ENCODE measurements around the gene SLC6A11.

Gene SLC6A11

DNA sequence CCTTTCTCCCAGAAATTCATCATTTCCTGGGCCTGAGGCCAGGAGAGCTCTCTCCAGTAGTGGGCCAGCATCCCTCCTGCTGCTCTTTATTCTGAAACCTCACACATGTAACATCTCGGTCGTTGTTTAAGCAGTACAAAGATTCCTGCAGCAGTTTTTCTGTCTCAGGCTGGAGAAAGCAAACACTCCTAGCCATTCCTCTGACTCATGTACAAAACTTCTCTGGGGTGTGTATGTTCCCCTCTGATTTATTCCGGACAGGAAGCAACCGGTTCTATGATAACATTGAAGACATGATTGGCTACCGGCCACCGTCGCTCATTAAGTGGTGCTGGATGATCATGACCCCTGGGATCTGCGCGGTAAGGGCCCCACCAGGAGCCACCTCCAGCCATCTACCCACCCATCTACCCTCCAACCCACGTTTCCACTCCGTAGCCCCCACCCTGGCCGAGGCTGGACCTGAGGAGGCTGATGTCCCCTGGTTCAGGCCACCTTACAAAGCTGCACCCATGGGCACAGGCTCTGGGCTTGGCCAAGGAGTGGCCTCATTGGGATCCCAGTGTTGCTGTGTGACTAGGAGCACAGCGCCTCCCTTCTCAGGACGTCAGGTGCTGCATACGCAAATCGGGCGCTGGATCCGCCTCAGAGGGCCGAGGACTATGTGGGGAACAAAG, 117.9 kb downstream of the SLC6A11 start:
- DNase-seq = no peak

DNA sequence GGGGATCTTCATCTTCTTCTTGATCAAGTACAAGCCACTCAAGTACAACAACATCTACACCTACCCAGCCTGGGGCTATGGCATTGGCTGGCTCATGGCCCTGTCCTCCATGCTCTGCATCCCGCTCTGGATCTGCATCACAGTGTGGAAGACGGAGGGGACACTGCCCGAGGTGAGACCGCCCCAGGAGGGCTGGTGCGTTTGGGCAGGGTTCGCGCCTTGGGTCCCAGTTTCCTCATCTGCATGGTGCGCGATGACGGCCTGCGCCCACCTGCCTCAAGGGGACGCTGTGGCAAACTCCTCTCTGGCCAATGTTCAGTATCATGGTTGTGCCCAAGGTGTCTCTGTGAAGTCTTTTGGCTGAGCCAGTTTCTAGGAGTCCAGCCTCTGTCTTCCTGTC, 119.0 kb downstream of the SLC6A11 start:
- no peak for DNase-seq

- DNase-seq = no peak
Observed at GRCh38 chr3:10935846-10936631, 120.0 kb downstream of the SLC6A11 start.

DNA sequence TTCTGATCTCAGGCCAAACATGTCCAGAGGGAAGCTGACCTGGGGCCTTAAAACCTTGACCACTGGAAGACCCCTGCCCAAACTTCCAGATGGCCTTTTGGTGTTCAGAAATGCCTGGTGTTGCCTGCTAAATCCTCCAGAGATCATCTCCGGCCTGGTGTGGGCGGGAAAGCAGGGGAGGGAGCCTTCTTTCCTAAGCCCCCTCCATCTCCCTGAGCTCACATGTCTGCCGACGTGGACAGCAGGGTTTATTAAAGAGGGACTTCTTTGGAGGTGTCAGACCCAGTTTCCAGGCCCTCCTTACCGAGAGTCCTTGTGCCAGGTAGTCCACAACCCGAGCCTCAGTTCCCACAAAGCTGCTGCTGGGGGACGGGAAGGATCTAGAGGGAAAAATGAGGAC, 120.7 kb downstream of the SLC6A11 start:
- DNase-seq = no peak

DNA sequence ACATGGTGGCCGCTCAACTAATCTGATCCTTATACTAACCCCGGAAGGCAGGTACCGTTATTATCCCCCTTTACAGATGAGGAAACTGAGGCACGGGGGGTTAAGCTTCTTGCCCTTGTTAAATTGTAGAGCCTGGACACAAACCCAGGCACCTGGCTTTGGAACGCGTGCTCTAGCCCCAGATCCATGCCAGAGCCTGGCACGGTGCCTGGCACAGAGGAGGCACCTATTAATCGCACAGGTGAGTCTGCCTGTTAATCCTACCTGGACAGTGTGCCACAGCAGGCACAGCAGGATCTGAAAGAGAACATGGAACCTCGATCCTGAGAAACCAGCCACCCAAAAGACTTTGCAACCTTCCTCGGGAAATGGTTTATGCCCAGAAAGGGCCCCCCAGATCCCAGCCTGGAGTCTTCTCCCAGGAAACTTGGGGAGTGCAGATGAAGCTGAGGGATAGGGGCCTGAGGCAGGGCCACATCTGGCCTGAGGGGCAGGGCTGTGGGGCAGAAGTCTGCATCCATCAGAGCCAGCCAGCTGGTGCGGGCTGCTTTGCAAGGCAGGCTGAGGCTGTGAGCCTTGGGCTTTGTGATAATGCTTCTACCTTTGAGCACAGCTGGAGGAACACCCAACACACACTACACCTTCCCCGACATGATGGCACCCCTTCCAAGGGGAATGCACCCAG, 121.3 kb downstream of the SLC6A11 start:
- DNase-seq = no peak

DNA sequence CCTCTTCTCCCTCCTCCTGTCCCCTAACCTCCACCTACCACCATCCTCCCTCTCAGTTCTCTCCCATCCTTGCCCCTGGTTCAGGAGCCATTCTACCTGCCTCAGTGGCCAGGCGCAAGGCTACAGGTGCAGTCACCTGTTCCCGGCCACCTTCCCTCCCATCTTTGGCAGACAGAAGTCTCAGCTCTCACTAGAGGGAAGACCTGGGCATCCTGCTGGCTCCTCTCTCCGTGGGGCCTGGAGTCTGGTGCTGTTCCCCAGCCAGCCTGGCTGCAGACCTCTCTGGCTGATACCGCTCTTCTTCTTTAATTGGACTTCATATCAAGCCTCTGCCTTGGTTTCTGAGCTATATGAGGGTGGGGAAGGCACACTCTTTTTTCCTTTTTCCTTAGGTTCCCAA, 123.5 kb downstream of the SLC6A11 start:
- no peak for DNase-seq

- DNase-seq = no peak
Observed at GRCh38 chr3:10940106-10940505, 124.1 kb downstream of the SLC6A11 start.

GRCh38 chr3:10941972-10942371, 125.9 kb downstream of the SLC6A11 start:
- DNase-seq = peak; percentile 21 to 41

- no peak for DNase-seq
Observed at GRCh38 chr3:10942690-10943205, 126.7 kb downstream of the SLC6A11 start.

- no peak for DNase-seq
Observed at GRCh38 chr3:10944866-10945265, 128.8 kb downstream of the SLC6A11 start.

GRCh38 chr3:10945683-10946287, 129.8 kb downstream of the SLC6A11 start:
- DNase-seq = peak; percentile 45 to 55

DNA sequence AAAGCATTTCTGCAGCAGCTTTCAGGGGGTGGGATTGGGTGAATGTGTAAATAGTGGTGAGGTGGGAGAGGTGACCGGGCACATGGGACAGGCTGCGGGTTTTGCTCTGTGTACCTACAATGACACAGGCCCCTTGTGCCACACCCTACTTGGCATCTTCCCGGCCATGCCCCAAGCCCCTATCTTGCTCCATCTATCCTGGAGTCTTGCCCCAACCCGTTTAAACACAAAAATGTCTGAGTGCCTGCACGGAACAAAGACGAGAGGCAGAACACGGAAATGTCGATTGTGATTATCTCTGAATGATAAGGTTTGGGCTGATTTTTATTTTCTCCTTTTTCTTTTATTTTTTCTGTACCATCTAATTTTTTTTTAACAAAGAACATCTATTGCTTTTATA, 130.5 kb downstream of the SLC6A11 start:
- no peak for DNase-seq

DNA sequence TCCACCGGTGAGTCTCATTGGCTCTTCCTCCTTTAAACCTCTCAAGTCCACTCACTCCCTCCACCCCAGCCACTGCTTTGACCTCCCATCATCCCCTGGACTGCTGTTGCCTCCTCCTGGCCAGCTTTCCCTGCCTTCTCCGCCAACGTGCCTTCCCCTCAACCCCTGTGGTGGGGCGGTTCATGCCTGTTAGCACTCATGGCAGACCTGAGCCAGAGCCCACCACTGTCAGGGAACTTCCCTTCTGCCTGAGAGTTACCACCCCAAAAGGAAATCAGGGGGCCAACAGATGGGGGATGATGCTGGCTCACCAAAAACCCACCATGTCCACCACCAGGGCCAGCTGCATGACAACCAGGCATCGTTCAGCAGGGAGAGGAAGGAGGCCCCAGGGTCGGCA, 132.3 kb downstream of the SLC6A11 start:
- DNase-seq = no peak

- no peak for DNase-seq
Observed at GRCh38 chr3:10949197-10949596, 133.2 kb downstream of the SLC6A11 start.

DNA sequence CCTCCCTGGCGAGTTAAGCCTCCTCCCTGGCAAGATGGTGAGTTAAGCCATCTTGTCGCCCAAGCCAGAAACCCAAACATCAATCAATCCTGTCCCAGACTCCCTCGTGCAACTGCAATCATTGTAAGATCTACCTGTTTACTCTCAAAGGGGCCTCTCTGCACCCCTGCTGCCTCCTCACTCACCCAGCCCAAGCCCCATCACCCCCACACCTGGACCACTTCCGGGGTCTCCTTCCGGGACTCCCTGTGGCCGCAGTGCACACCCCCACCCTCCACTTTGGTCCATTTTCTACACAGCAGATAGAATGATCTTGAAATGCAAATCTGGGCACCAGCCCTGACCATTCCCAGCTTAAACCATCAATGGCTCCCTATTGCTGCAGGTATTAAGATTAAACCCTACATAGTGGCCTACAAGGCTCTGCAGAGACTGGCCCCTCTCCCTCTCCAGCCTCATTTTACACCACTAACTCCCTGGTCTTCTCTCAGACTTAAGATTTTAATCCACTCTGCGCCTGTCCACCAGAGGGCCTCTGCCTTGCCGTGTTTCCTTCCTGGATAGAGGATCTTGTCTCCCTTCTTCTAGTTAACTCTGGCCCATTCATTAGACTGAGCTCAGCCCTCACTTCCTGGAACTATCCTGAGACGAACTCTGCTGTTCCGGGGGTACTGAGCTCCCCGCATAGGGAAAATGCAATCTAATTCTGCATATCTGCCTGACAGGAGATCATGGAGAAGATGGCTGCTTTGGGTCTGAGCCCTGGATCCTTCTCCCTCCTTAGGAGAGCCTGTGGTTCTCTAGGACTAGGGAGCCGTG, 134.7 kb downstream of the SLC6A11 start:
- no peak for DNase-seq

DNA sequence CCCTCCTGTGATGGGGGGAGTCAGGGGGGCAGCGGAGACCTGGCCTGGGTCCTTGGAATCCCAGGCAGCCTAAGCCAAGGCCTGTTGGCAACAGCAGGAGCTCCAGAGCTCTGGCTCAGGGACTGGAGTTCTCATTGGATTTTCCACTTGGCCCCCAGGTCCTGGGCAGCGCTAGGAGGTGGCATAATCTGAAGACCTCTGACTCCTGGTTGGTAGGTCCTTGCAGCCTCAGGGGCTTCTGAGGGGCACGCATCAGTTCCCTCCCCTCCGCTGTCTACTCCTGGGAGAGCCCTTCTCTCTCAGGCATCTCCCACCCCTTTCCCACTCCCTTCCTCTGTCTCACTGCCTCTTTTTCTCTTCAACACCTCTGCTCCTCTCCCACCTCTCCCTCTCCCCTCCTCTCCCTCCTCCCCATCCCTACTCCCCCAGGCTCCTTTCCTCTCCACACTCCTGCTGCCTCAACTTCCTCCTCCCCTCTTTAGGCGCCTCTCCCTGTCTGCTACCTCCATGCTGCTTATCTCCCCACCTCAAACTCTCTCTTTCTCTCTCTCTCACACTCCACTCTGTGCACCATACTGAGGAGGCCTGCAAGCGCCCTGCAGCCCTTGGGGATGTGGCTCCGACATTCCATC, 135.4 kb downstream of the SLC6A11 start:
- no peak for DNase-seq

GRCh38 chr3:10952525-10952924, 136.5 kb downstream of the SLC6A11 start:
- DNase-seq = no peak

DNA sequence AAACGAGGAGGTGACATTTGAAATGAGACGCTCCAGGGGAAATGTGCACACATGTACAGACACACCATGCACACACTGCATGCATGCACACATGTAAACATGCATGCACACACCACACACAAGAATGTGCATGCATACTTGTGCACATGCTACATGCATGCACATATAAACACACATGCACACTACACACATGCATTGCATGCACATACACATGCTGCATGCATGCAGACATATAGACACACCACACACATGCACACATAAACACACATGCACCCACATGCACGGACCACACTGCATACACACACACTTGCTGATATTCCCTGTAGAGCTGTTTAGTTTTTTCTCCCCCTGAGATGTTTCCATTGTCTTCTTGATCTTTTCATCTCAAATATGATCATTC, 138.7 kb downstream of the SLC6A11 start:
- DNase-seq = no peak

GRCh38 chr3:10955711-10956453, 139.9 kb downstream of the SLC6A11 start:
- no peak for DNase-seq

GRCh38 chr3:10956531-10956930, 140.5 kb downstream of the SLC6A11 start:
- DNase-seq = no peak

DNA sequence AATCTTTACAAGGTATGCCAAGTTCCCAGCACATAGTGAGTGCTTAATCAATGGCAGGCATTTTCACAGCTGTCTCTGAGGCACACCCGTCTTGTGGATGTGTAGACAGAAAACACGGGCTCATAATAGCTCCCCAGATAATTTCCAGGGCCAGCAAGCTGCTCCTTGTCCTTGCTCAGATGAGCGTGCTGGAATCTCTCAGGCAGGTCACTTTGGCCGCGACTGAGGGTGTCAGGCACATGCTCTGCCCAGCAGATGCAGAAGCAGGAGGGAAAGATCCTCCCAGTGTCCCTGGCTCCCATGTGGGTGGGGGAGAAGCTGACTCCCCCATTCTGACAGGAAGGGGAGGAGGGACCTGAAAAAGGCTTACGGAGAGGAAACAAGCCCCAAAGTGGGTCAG, 141.0 kb downstream of the SLC6A11 start:
- no peak for DNase-seq
